HEK293 (cell line): ENCODE results near the gene TIMM8A.

Experiments
- CTCF ChIA-PET: fragments of 350-600 bp; formaldehyde crosslinking; extraction: SDS; loops from one replicate; lab custom pipeline; 2021; ENCODE audit warnings: antibody characterized with exemption; lab: Yijun Ruan, JAX
- POLR2A ChIA-PET: fragments of 300-600 bp; formaldehyde crosslinking; extraction: SDS; loops from one replicate; lab custom pipeline; 2020; ENCODE audit warnings: antibody characterized with exemption, inconsistent platforms; lab: Yijun Ruan, JAX
- H3K27ac ChIP-seq: fragments of 200-500 bp; sonication (Bioruptor generic); 2 replicates; pipeline ENCODE4 v1.5.1; 2014; ENCODE audit warnings: low read depth, low read length, control low read depth, inconsistent platforms; ENCODE audit errors: extremely low read depth
- H3K36me3 ChIP-seq, 2 experiments: fragments of 200-500 bp in 1 of 2; sonication (Bioruptor generic) in 1 of 2; 1 replicate in 1 of 2; 2 replicates in 1 of 2; pipeline ENCODE4 v1.5.1; 2014 to 2017; ENCODE audit warnings: inconsistent platforms in 2 of 2, low read length in 2 of 2; ENCODE audit not compliant: control insufficient read depth in 2 of 2, insufficient read depth in 1 of 2
- H3K4me1 ChIP-seq: fragments of 200-500 bp; sonication (Bioruptor generic); 2 replicates; pipeline ENCODE4 v1.5.1; 2014; ENCODE audit warnings: mild to moderate bottlenecking, low read length, inconsistent platforms; ENCODE audit not compliant: control insufficient read depth, insufficient read depth
- H3K4me3 ChIP-seq: 2 replicates; pipeline ENCODE4 v1.5.1; 2011; ENCODE audit warnings: low read depth, mild to moderate bottlenecking, control low read depth, low read length, moderate library complexity
- H3K9me3 ChIP-seq: fragments of 200-500 bp; sonication (Bioruptor generic); 2 replicates; pipeline ENCODE4 v1.5.1; 2014; ENCODE audit warnings: low read depth, low read length, inconsistent platforms; ENCODE audit not compliant: control insufficient read depth, insufficient read depth
- KLF9 ChIP-seq: fragments of 450-650 bp; formaldehyde crosslinking; IDR thresholded peaks from 2 replicates; pipeline ENCODE4 v1.5.1; 2016; ENCODE audit warnings: missing biosample characterization, missing genetic modification characterization, low read depth
- PRDM1 ChIP-seq: fragments of 450-650 bp; formaldehyde crosslinking; IDR thresholded peaks from 2 replicates; pipeline ENCODE4; 2016; ENCODE audit warnings: missing biosample characterization, missing genetic modification characterization
- SCRT1 ChIP-seq: fragments of 450-650 bp; formaldehyde crosslinking; IDR thresholded peaks from 2 replicates; pipeline ENCODE4 v1.5.1; 2016; ENCODE audit warnings: missing biosample characterization, missing genetic modification characterization, borderline replicate concordance
- SP3 ChIP-seq: fragments of 450-650 bp; formaldehyde crosslinking; IDR thresholded peaks from 2 replicates; pipeline ENCODE4 v1.5.1; 2016; ENCODE audit warnings: missing biosample characterization, missing genetic modification characterization
- TSHZ1 ChIP-seq: fragments of 450-650 bp; formaldehyde crosslinking; IDR thresholded peaks from 2 replicates; pipeline ENCODE4 v1.5.1; 2016; ENCODE audit warnings: missing biosample characterization, missing genetic modification characterization, borderline replicate concordance
- ZBTB48 ChIP-seq: fragments of 450-650 bp; formaldehyde crosslinking; IDR thresholded peaks from 2 replicates; pipeline ENCODE4 v1.5.1; 2016; ENCODE audit warnings: missing biosample characterization, missing genetic modification characterization
- ZBTB49 ChIP-seq: fragments of 450-650 bp; formaldehyde crosslinking; IDR thresholded peaks from 2 replicates; pipeline ENCODE4 v1.5.1; 2016; ENCODE audit warnings: missing biosample characterization, missing genetic modification characterization, low read depth
- ZNF10 ChIP-seq: fragments of 450-650 bp; formaldehyde crosslinking; IDR thresholded peaks from 2 replicates; pipeline ENCODE4 v1.5.1; 2017; ENCODE audit warnings: missing biosample characterization, missing genetic modification characterization
- ZNF121 ChIP-seq: fragments of 450-650 bp; formaldehyde crosslinking; IDR thresholded peaks from 2 replicates; pipeline ENCODE4 v1.5.1; 2016; ENCODE audit warnings: missing biosample characterization, missing genetic modification characterization
- ZNF23 ChIP-seq: fragments of 450-650 bp; formaldehyde crosslinking; IDR thresholded peaks from 2 replicates; pipeline ENCODE4 v1.5.1; 2016; ENCODE audit warnings: missing biosample characterization, missing genetic modification characterization, borderline replicate concordance
- ZNF366 ChIP-seq: fragments of 450-650 bp; formaldehyde crosslinking; conservative IDR thresholded peaks from 2 replicates; pipeline ENCODE4 v1.5.1; 2016; ENCODE audit warnings: missing biosample characterization, missing genetic modification characterization
- ZNF398 ChIP-seq: fragments of 450-650 bp; formaldehyde crosslinking; IDR thresholded peaks from 2 replicates; pipeline ENCODE4 v1.5.1; 2017; ENCODE audit warnings: missing biosample characterization, missing genetic modification characterization
- ZNF48 ChIP-seq: fragments of 450-650 bp; formaldehyde crosslinking; IDR thresholded peaks from 2 replicates; pipeline ENCODE4 v1.5.1; 2016; ENCODE audit warnings: missing biosample characterization, missing genetic modification characterization
- ZNF580 ChIP-seq: fragments of 450-650 bp; formaldehyde crosslinking; IDR thresholded peaks from 2 replicates; pipeline ENCODE4 v1.5.1; 2016; ENCODE audit warnings: missing biosample characterization, missing genetic modification characterization
- ZNF600 ChIP-seq: fragments of 450-650 bp; formaldehyde crosslinking; IDR thresholded peaks from 2 replicates; pipeline ENCODE4 v1.5.1; 2016; ENCODE audit warnings: missing biosample characterization, missing genetic modification characterization
- ZNF639 ChIP-seq: fragments of 450-650 bp; formaldehyde crosslinking; IDR thresholded peaks from 2 replicates; pipeline ENCODE4 v1.5.1; 2016; ENCODE audit warnings: missing biosample characterization, missing genetic modification characterization
- ZNF768 ChIP-seq: fragments of 450-650 bp; formaldehyde crosslinking; IDR thresholded peaks from 2 replicates; pipeline ENCODE4 v1.5.1; 2018; ENCODE audit warnings: missing biosample characterization, mild to moderate bottlenecking, missing genetic modification characterization
- ZSCAN23 ChIP-seq: fragments of 450-650 bp; formaldehyde crosslinking; IDR thresholded peaks from 2 replicates; pipeline ENCODE4 v1.5.1; 2016; ENCODE audit warnings: missing biosample characterization, missing genetic modification characterization

The TIMM8A gene

GRCh38 chrX:101377547-101377946 lies 29.0 kb upstream of the TIMM8A start (continued):
- no peak for TF ChIP-seq SCRT1 (tag by site-specific recombination)
- TF ChIP-seq, all 188 proteins: peak for 0

- POLR2A ChIA-PET: no interaction called here
- Histone ChIP-seq H3K4me3 (no peak overlapping the region), H3K4me1 (peaks cover 2% of the 10 kb centered on the region; the same call in 1 of the 2 replicates), H3K9me3 (no peaks in the 10 kb centered on the region), H3K36me3 (no peaks in the 10 kb centered on the region)
- CTCF ChIA-PET: no interaction called here
- TF ChIP-seq TSHZ1 (tag by site-specific recombination): no peak
- TF ChIP-seq, all 188 proteins: peak for 0
- no peak overlapping the region for H3K27ac ChIP-seq
Observed at GRCh38 chrX:101370888-101371504, 22.5 kb upstream of the TIMM8A start.

- Histone ChIP-seq H3K27ac (no peak overlapping the region), H3K4me3 (no peak overlapping the region), H3K9me3 (no peaks in the 10 kb centered on the region), H3K4me1 (peaks cover 2% of the 10 kb centered on the region; the same call in 1 of the 2 replicates), H3K36me3 (no peaks in the 10 kb centered on the region)
- POLR2A ChIA-PET: interaction anchor here (0.6 to 1.6 kb wide), 2 partner anchors 20 to 21 kb away, joined by 3 to 8 read pairs; partner anchors contain the start of gene RPL36A
- CTCF ChIA-PET: interaction anchor here (0.6 to 0.9 kb wide), 3 partner anchors 21 to 705 kb away, joined by 3 read pairs; no protein-coding TSS in a partner anchor
- TF ChIP-seq PRDM1 (peak; percentile 83), ZNF366 (peak; percentile 85), SP3 (no peak)
Observed at GRCh38 chrX:101369687-101370086, 21.1 kb upstream of the TIMM8A start.

GRCh38 chrX:101368800-101369199 lies 20.3 kb upstream of the TIMM8A start:
- H3K4me3 ChIP-seq: no peak overlapping the region
- H3K36me3 ChIP-seq: no peaks in the 10 kb centered on the region
- peaks cover 2% of the 10 kb centered on the region; the same call in 1 of the 2 replicates for H3K4me1 ChIP-seq
- CTCF ChIA-PET: interaction anchor here (0.6 to 1.6 kb wide), 3 partner anchors 9 to 12 kb away, joined by 3 to 6 read pairs (median 4); no protein-coding TSS in a partner anchor
- POLR2A ChIA-PET: interaction anchor here (1.6 kb wide), 1 partner anchor 22 kb away, joined by 8 read pairs; the partner anchor contains the start of gene RPL36A
- TF ChIP-seq KLF9: no peak
- TF ChIP-seq ZSCAN23 (tag by site-specific recombination): no peak
- no peak for TF ChIP-seq ZNF23 (tag by site-specific recombination)
- TF ChIP-seq ZNF48 (tag by site-specific recombination): no peak
- no peak for TF ChIP-seq ZNF121
- TF ChIP-seq ZNF639 (tag by site-specific recombination): no peak
- no peak for TF ChIP-seq ZNF580 (tag by site-specific recombination)
- TF ChIP-seq ZNF398 (tag by site-specific recombination): no peak
- TF ChIP-seq ZNF10 (tag by site-specific recombination): no peak
- TF ChIP-seq ZBTB49: no peak
- TF ChIP-seq ZBTB48 (tag by site-specific recombination): no peak
- no peak for TF ChIP-seq ZNF768 (tag by site-specific recombination)
- TF ChIP-seq ZNF600 (tag by site-specific recombination): no peak
- no peaks in the 10 kb centered on the region for H3K9me3 ChIP-seq
- H3K27ac ChIP-seq: no peak overlapping the region
